ENCODE data around the gene GABRP. TPM values are rescaled to one million over a fixed set of nuclear protein-coding genes. Genes with fewer than 3 reads are reported as not detected.
"Not testable (repeated sequence)": the region's sequence is repeated elsewhere in the genome, so short reads cannot be mapped to it uniquely, and the experiment has no call there.

GABRP gene
- total RNA-seq, 6 donors from 2014 or later, result 0.20 to 5.3 (median 0.28) TPM; not detected in 2

GRCh38 chr5:170753311-170753710, 30.2 kb upstream of the GABRP start:
- Histone ChIP-seq H3K4me3 (no peak overlapping the region), H3K27ac (no peak overlapping the region), H3K4me1 (peaks cover 8 to 36% (median 28%) of the 10 kb centered on the region in 4 donors), H3K36me3 (no peaks in the 10 kb centered on the region), H3K9me3 (no peaks in the 10 kb centered on the region), H3K27me3 (no peaks in the 10 kb centered on the region)
- DNase-seq (no peak), ATAC-seq (ENCODE audit: low FRiP score in 2 of 2) (no peak)
- TF ChIP-seq POLR2A (IDR thresholded peaks at IDR 0.05) (no peak), CTCF (IDR thresholded peaks at IDR 0.05) (no peak), EP300 (IDR thresholded peaks at IDR 0.05) (no peak), POLR2AphosphoS5 (IDR thresholded peaks at IDR 0.05) (no peak)

GRCh38 chr5:170754508-170754907, 29.0 kb upstream of the GABRP start:
- not testable (repeated sequence) for H3K9me3 ChIP-seq; H3K4me3 ChIP-seq; H3K36me3 ChIP-seq; H3K27me3 ChIP-seq; ATAC-seq (ENCODE audit: low FRiP score in 2 of 2); DNase-seq; H3K27ac ChIP-seq
- WGBS, 2 donors, result 80 to 91% methylated on average over 2 of the region's 2 CpGs
- H3K4me1 ChIP-seq, result peaks cover 8 to 32% (median 26%) of the 10 kb centered on the region in 4 donors

GRCh38 chr5:170755679-170756456, 27.7 kb upstream of the GABRP start:
- DNase-seq (peak in 1 of 2 donors; percentile 94), ATAC-seq (ENCODE audit: low FRiP score in 2 of 2) (peak; percentile 69 to 95)
- Histone ChIP-seq H3K27ac (peak overlapping the region; percentile 21 to 73 (median 65)), H3K4me3 (no peak overlapping the region), H3K9me3 (no peaks in the 10 kb centered on the region), H3K4me1 (peaks cover 8 to 31% (median 24%) of the 10 kb centered on the region in 4 donors), H3K27me3 (no peaks in the 10 kb centered on the region), H3K36me3 (no peaks in the 10 kb centered on the region)
- peak in 1 of 4 donors; percentile 59 for TF ChIP-seq EP300 (IDR thresholded peaks at IDR 0.05)
- TF ChIP-seq POLR2AphosphoS5 (IDR thresholded peaks at IDR 0.05), result no peak
- 60 to 82% methylated on average over 7 of the region's 7 CpGs for WGBS, 2 donors

DNA sequence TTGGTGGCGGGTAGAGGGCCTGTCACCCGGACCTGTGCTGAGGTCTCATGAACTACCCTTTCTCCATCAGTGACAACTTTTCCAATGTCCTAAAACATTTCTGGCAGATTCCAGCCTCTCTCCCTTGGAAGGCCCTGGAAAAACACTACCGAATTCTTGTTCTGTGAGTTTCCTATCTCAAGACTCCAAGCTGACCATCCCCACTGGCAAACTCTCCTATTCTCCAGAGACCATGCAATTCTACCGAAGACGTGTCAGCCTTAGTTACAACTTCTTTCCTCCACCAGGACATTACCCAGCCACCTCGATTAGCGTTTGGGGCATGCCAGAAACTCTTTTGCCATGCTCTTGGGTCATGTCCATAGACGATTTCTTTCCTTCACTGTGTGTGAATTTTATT, 26.8 kb upstream of the GABRP start:
- no peak for TF ChIP-seq CTCF (IDR thresholded peaks at IDR 0.05)
- TF ChIP-seq EP300 (IDR thresholded peaks at IDR 0.05), result no peak
- TF ChIP-seq POLR2AphosphoS5 (IDR thresholded peaks at IDR 0.05), result no peak
- TF ChIP-seq POLR2A (IDR thresholded peaks at IDR 0.05), result no peak
- Histone ChIP-seq H3K27ac (peak overlapping the region in 3 of 4 donors; percentile 30 to 52 (median 51)), H3K9me3 (no peaks in the 10 kb centered on the region), H3K4me3 (no peak overlapping the region), H3K4me1 (peaks cover 8 to 31% (median 24%) of the 10 kb centered on the region in 4 donors), H3K27me3 (no peaks in the 10 kb centered on the region), H3K36me3 (no peaks in the 10 kb centered on the region)
- DNase-seq (no peak), ATAC-seq (ENCODE audit: low FRiP score in 2 of 2) (no peak)
- WGBS, 2 donors, result 85 to 89% methylated on average over 8 of the region's 8 CpGs

GRCh38 chr5:170757182-170757601, 26.3 kb upstream of the GABRP start:
- Histone ChIP-seq H3K27ac (peak overlapping the region; percentile 30 to 52 (median 45)), H3K4me1 (peaks cover 8 to 27% (median 20%) of the 10 kb centered on the region in 4 donors), H3K9me3 (no peaks in the 10 kb centered on the region), H3K36me3 (no peaks in the 10 kb centered on the region), H3K4me3 (no peak overlapping the region), H3K27me3 (no peaks in the 10 kb centered on the region)
- 31 to 37% methylated on average over 4 of the region's 4 CpGs for WGBS, 2 donors
- peak in 1 of 2 donors; percentile 49 for DNase-seq
- peak; percentile 22 to 62 for ATAC-seq (ENCODE audit: low FRiP score in 2 of 2)
- TF ChIP-seq POLR2AphosphoS5 (IDR thresholded peaks at IDR 0.05) (no peak), CTCF (IDR thresholded peaks at IDR 0.05) (no peak), EP300 (IDR thresholded peaks at IDR 0.05) (peak in 1 of 4 donors; percentile 14), POLR2A (IDR thresholded peaks at IDR 0.05) (no peak)
